Progenitor cell of endocrine pancreas (in vitro differentiated cells): Measurements from ENCODE around the gene ZMAT5. TPM values are rescaled to one million over a fixed set of nuclear protein-coding genes. Genes with fewer than 3 reads are reported as not detected.
A peak's percentile ranks its signal among the peaks of the same experiment; 100 is the strongest.

Experiments
- DNase-seq: peaks from one replicate; pipeline ENCODE4 v3.0.0; 2021; ENCODE audit warnings: low spot score; ENCODE audit not compliant: unreplicated experiment
- H3K27ac Mint-ChIP-seq: 2 replicates; pipeline ENCODE4 v1.8.0; 2021; ENCODE audit warnings: mild to moderate bottlenecking, moderate library complexity, mixed read lengths
- H3K27me3 Mint-ChIP-seq: 2 replicates; pipeline ENCODE4 v1.8.0; 2021; ENCODE audit warnings: mixed read lengths
- H3K36me3 Mint-ChIP-seq: 2 replicates; pipeline ENCODE4 v1.8.0; 2022; ENCODE audit warnings: mixed read lengths; ENCODE audit not compliant: insufficient read depth
- H3K4me1 Mint-ChIP-seq: 2 replicates; pipeline ENCODE4 v1.8.0; 2021; ENCODE audit warnings: low read depth, mixed read lengths
- H3K4me3 Mint-ChIP-seq: 2 replicates; pipeline ENCODE4 v1.8.0; 2021; ENCODE audit warnings: low read depth, mild to moderate bottlenecking, moderate library complexity, mixed read lengths
- H3K9me3 Mint-ChIP-seq: 2 replicates; pipeline ENCODE4 v1.8.0; 2021; ENCODE audit warnings: low read depth, mixed read lengths
- CTCF ChIP-seq: fragments of 200-600 bp; sonication (generic); IDR thresholded peaks from one replicate; pipeline ENCODE4 v1.5.0; 2021; ENCODE audit warnings: antibody characterized with exemption, mild to moderate bottlenecking; ENCODE audit not compliant: unreplicated experiment
- total RNA-seq: library from RNA; stranded (reverse); gene quantifications from 2 replicates; pipeline ENCODE4 v1.2.1, GENCODE V29; 2021

ZMAT5 gene
- total RNA-seq, 1 donor from 2014 or later = 21.1 TPM

DNA sequence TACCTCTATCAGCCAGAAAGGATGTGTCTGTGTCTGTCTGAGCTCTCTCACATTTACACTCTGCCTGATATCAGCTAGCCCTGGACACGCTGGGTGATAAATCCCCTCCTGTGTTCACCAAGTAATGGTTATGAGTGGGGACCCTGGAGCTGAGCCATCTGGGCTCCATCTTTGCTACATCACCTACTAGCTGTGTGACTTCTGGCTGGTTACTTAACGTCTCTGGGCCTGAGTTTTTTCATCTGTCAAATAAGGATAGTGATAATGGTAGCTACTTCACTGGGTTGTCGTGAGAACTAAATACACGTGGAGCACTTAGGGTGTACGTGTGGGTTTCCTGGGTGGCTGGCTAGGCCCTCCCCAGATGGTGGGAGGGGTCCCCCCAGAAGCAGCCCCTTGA is 23.3 kb upstream of the ZMAT5 start:
- no peak for TF ChIP-seq CTCF
- Mint-ChIP-seq H3K27me3 (peaks cover 6% of the 10 kb centered on the region), H3K4me3 (no peak overlapping the region), H3K36me3 (peaks cover 35% of the 10 kb centered on the region), H3K4me1 (peaks cover 29% of the 10 kb centered on the region), H3K9me3 (no peaks in the 10 kb centered on the region), H3K27ac (no peak overlapping the region)
- DNase-seq = no peak

DNA sequence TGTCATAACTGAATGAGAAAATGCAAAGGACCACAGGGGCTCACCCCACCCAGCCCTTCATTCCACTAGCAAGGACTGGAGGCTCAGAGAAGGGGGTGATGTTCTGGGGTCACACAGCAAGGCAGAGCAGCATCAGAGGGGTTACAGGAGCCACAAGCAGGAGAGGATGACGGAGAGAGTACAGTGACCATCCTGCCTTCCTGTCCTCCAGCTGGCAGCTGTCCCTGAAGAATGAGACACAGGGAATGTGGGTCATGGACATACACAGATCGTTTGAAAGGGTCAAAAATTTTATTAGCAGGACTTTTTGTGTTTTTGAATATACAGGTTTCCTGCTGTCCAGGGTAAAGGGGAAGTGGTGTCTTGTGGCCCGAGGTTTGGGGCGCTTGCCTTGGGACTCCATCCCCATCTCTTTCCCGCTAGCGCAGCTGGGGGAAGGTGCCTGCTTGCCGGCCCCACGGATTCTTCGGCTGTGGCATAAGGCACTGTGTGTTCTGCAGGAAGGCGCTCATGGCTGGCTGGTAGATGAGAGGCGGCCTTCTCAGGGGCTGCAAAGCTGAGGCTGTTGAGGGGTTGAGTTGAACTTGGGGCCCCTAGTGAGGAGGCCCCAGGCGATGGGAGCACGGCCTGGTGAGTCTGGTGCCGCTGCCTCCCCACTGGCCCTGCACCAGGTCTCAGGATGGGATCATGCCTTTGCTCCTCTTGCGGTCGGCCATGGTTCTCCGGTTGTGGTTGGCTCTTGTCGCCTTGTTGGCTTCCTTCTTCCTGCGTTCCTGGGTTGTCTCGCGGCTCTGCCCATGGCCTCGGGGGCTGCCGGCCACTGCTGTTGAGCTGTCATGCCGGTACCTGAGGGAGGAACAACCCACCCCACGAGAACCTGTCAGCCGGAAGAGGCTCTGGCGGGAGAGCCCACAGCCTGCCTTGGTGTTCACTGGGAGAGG is 21.8 kb upstream of the ZMAT5 start:
- Mint-ChIP-seq H3K4me3 (no peak overlapping the region), H3K36me3 (peaks cover 35% of the 10 kb centered on the region), H3K4me1 (peaks cover 34% of the 10 kb centered on the region), H3K27me3 (peaks cover 10% of the 10 kb centered on the region), H3K9me3 (no peaks in the 10 kb centered on the region), H3K27ac (peak overlapping the region; percentile 27)
- TF ChIP-seq CTCF = no peak
- no peak for DNase-seq

DNA sequence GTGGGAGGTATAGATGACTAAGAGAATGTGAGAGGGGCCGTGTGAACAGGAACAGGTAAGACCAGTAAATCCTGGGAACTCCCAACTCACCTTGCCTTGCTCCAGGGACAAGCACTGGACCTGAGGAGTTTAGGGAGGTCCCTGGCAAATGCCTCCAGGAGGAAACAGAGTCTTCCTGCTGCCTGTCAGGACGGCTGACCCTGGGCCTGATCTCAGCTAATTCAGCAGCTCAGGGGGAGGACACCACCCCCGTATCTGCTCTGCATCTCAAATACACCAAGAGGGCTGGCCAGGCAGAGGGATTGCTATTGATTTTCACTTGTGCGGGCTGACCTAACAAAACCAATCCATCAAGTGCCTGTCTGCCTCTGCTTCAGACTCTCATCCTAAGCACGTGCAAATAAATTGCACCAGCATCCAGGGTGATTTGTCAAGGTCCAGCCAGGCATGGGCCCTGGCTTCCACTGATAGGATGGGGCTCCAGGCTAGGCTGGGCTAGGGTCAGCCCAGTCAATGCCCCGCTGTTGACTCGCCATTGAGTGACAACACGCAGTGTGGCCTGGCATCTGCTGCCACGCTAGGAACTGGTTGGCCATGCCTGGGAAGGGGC is 20.7 kb upstream of the ZMAT5 start:
- peak overlapping the region; percentile 81 for H3K27ac Mint-ChIP-seq
- peaks cover 29% of the 10 kb centered on the region for H3K36me3 Mint-ChIP-seq
- no peaks in the 10 kb centered on the region for H3K9me3 Mint-ChIP-seq
- peak overlapping the region; percentile 30 for H3K4me3 Mint-ChIP-seq
- H3K27me3 Mint-ChIP-seq = peaks cover 10% of the 10 kb centered on the region
- peaks cover 39% of the 10 kb centered on the region for H3K4me1 Mint-ChIP-seq
- DNase-seq = peak; percentile 37
- no peak for TF ChIP-seq CTCF

GRCh38 chr22:29786031-29786430 is 19.2 kb upstream of the ZMAT5 start:
- Mint-ChIP-seq H3K9me3 (no peaks in the 10 kb centered on the region), H3K27me3 (peaks cover 11% of the 10 kb centered on the region), H3K36me3 (peaks cover 22% of the 10 kb centered on the region), H3K4me3 (peak overlapping the region; percentile 25), H3K4me1 (peaks cover 45% of the 10 kb centered on the region), H3K27ac (peak overlapping the region; percentile 91)
- TF ChIP-seq CTCF = no peak
- DNase-seq = no peak

DNA sequence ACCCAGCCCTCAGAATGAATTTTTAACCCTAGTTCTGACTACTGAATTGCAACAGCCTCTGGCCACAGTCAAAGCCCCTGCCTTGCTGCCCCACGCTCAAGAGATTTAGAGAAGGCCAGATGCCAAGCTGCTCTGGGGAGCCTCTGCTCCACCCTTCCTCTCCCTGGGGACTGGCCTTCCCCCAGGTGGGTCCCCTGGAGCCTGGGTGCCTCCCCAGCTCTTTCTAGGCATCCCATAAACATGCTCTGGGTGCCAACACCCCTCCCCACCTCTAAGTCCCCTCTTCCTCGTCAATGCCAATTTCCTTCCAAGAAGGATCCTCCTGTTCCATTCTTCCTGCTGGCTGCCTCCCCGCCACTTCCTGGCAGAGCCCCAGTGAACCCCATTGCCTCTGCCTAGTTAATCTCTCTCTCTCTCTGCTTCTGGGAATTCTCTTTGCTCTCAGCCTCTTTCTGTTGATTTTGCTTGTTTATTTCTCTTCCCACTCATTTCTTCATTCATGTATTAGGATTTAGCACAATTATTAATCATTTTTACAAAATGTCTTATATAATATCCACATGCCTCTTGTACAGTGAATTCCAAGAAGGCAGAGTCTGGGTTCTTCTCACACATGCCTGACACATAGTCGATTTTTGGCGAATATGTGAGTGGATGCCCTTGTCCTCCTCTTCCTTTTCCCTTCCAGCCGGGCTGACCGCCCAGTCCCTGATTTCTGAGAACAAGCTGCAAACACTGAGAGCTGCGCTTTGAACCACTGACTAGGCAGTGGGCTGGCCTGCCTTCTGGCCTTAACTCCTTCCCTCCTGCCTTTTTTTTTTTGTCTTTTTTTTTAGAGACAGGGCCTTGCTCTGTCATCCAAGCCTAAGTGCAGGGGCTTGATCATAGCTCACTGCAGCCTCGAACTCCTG is 17.9 kb upstream of the ZMAT5 start:
- Mint-ChIP-seq H3K4me3 (no peak overlapping the region), H3K27me3 (peaks cover 8% of the 10 kb centered on the region), H3K27ac (peak overlapping the region; percentile 77), H3K4me1 (peaks cover 52% of the 10 kb centered on the region), H3K9me3 (no peaks in the 10 kb centered on the region), H3K36me3 (peaks cover 12% of the 10 kb centered on the region)
- no peak for DNase-seq
- no peak for TF ChIP-seq CTCF
